Body of pancreas (tissue), 4 donors: ENCODE measurements around the gene GUCY2C. TPM values are rescaled to one million over a fixed set of nuclear protein-coding genes. Genes with fewer than 3 reads are reported as not detected.

Experiments
- ATAC-seq: fragments of 150-250 bp; one replicate; pipeline ENCODE4 v1.9.1; 2016
- DNase-seq, 4 donors: peaks; one replicate each; pipeline ENCODE4 v3.0.0-alpha.2; 2019
- H3K27ac ChIP-seq, 4 donors: fragments of 200-600 bp; sonication (generic); 1 replicate in 3 of 4; 2 replicates in 1 of 4; pipeline versions ENCODE4 v1.5.1 to v1.6.1; 2016 to 2019; ENCODE audit warnings: mild to moderate bottlenecking in 1 of 4, mixed read lengths in 1 of 4, moderate library complexity in 1 of 4
- H3K27me3 ChIP-seq, 2 donors: fragments of 200-600 bp; sonication (generic); one replicate each; pipeline ENCODE4 v1.6.0; 2016; ENCODE audit warnings: mild to moderate bottlenecking in 1 of 2
- H3K36me3 ChIP-seq, 2 donors: fragments of 200-600 bp; sonication (generic); replicated peaks in 1 of 2; 2 replicates each; pipeline ENCODE4 v1.5.1; 2016; ENCODE audit warnings: low read depth in 2 of 2; ENCODE audit not compliant: insufficient read depth in 1 of 2
- H3K4me1 ChIP-seq: fragments of 200-600 bp; sonication (generic); one replicate; pipeline ENCODE4 v1.6.0; 2016
- H3K4me3 ChIP-seq, 2 donors: fragments of 200-600 bp; sonication (generic); 1 replicate in 1 of 2; 2 replicates in 1 of 2; pipeline ENCODE4 v1.5.1; 2016 to 2019
- H3K9me3 ChIP-seq, 3 donors: fragments of 200-600 bp; sonication (generic); 1 replicate in 2 of 3; 2 replicates in 1 of 3; pipeline ENCODE4 v1.5.1; 2016
- CTCF ChIP-seq, 7 experiments: fragments of 450-650 bp in 4 of 7; fragments of 200-600 bp in 3 of 7; sonication (generic) in 3 of 7; IDR thresholded peaks; one replicate each; pipeline ENCODE4 v1.5.1; 2016 to 2019; ENCODE audit warnings: antibody characterized with exemption in 7 of 7
- POLR2A ChIP-seq, 3 donors: fragments of 450-650 bp; IDR thresholded peaks; one replicate each; pipeline ENCODE4 v1.6.1; 2016; ENCODE audit warnings: antibody characterized with exemption in 3 of 3, mild to moderate bottlenecking in 2 of 3
- WGBS, 2 donors: methylation state at CpG; one replicate each; pipeline ENCODE4 v1.1.5; 2017; 5-methylcytosine and 5-hydroxymethylcytosine counted together
- intact Hi-C: fragments of 100-400 bp; cut with DNase I; formaldehyde crosslinking; loops from one replicate; pipeline ENCODE4 v1.15.1; 2023
- total RNA-seq, 2 donors: library from RNA; depleted of rRNA; stranded (reverse); fragments of >200 nt; gene quantifications; one replicate each; pipeline ENCODE4 v1.1.0, GENCODE V29; 2016

Gene GUCY2C
- total RNA-seq, 2 donors from 2014 or later: not detected

GRCh38 chr12:14654416-14654815 is 42.0 kb downstream of the GUCY2C start:
- intact Hi-C loops: no loop called here
- H3K4me3 ChIP-seq: no peak overlapping the region
- TF ChIP-seq CTCF (IDR thresholded peaks at IDR 0.05): no peak
- no peak for TF ChIP-seq POLR2A (IDR thresholded peaks at IDR 0.05)
- H3K27ac ChIP-seq: no peak overlapping the region
- DNase-seq: no peak
- WGBS, 2 donors: 91 to 94% methylated on average over 4 of the region's 4 CpGs
- no peaks in the 10 kb centered on the region for H3K36me3 ChIP-seq
- H3K4me1 ChIP-seq: peaks cover 5% of the 10 kb centered on the region
- no peaks in the 10 kb centered on the region for H3K27me3 ChIP-seq
- H3K9me3 ChIP-seq: no peaks in the 10 kb centered on the region
- ATAC-seq: no peak

GRCh38 chr12:14652483-14652882 is 43.9 kb downstream of the GUCY2C start:
- intact Hi-C loops: no loop called here
- ATAC-seq (no peak), DNase-seq (no peak)
- Histone ChIP-seq H3K4me1 (peaks cover 5% of the 10 kb centered on the region), H3K4me3 (no peak overlapping the region), H3K27ac (no peak overlapping the region), H3K9me3 (no peaks in the 10 kb centered on the region), H3K27me3 (no peaks in the 10 kb centered on the region), H3K36me3 (no peaks in the 10 kb centered on the region)
- WGBS, 2 donors: 93 to 98% methylated on average over 2 of the region's 2 CpGs
- no peak for TF ChIP-seq POLR2A (IDR thresholded peaks at IDR 0.05)
- TF ChIP-seq CTCF (IDR thresholded peaks at IDR 0.05): no peak

- H3K27me3 ChIP-seq: no peaks in the 10 kb centered on the region
- H3K9me3 ChIP-seq: no peaks in the 10 kb centered on the region
- H3K36me3 ChIP-seq: no peaks in the 10 kb centered on the region
- peaks cover 5% of the 10 kb centered on the region for H3K4me1 ChIP-seq
- DNase-seq: no peak
- no peak overlapping the region for H3K4me3 ChIP-seq
- WGBS, 2 donors: 68 to 77% methylated on average over 4 of the region's 4 CpGs
- TF ChIP-seq CTCF (IDR thresholded peaks at IDR 0.05) (no peak), POLR2A (IDR thresholded peaks at IDR 0.05) (no peak)
- H3K27ac ChIP-seq: no peak overlapping the region
- intact Hi-C loops: no loop called here
- no peak for ATAC-seq
These were observed 45.0 kb downstream of the GUCY2C start for GRCh38 chr12:14651371-14651770.

- Histone ChIP-seq H3K4me3 (no peak overlapping the region), H3K27ac (no peak overlapping the region), H3K27me3 (no peaks in the 10 kb centered on the region), H3K4me1 (peaks cover 5% of the 10 kb centered on the region), H3K36me3 (no peaks in the 10 kb centered on the region), H3K9me3 (no peaks in the 10 kb centered on the region)
- TF ChIP-seq POLR2A (IDR thresholded peaks at IDR 0.05): no peak
- TF ChIP-seq CTCF (IDR thresholded peaks at IDR 0.05): no peak
- no peak for DNase-seq
- 61 to 62% methylated on average over 2 of the region's 2 CpGs for whole genome bisulfite sequencing, 2 donors
- ATAC-seq: no peak
- intact Hi-C loops: no loop called here
These were observed 45.6 kb downstream of the GUCY2C start for GRCh38 chr12:14650789-14651188.

GRCh38 chr12:14647028-14647750 is 49.2 kb downstream of the GUCY2C start:
- H3K36me3 ChIP-seq: no peaks in the 10 kb centered on the region
- no peaks in the 10 kb centered on the region for H3K9me3 ChIP-seq
- TF ChIP-seq POLR2A (IDR thresholded peaks at IDR 0.05): no peak
- no peak for TF ChIP-seq CTCF (IDR thresholded peaks at IDR 0.05)
- WGBS, 2 donors: 96 to 97% methylated on average over 6 of the region's 6 CpGs
- ATAC-seq: no peak
- no peak overlapping the region for H3K27ac ChIP-seq
- peaks cover 5% of the 10 kb centered on the region for H3K4me1 ChIP-seq
- H3K27me3 ChIP-seq: no peaks in the 10 kb centered on the region
- no peak for DNase-seq
- intact Hi-C loops: no loop called here
- H3K4me3 ChIP-seq: no peak overlapping the region
